Activated CD8-positive, alpha-beta memory T cell treated with anti-CD3 and anti-CD28 coated beads for 48 hours (primary cell): ENCODE data around the gene SORBS1.

Experiments used
- DNase-seq, 3 experiments: peaks; one replicate each; pipeline ENCODE4 v3.0.0-alpha.2; 2020; ENCODE audit warnings: low read depth in 2 of 3, low spot score in 2 of 3

Gene SORBS1

DNA sequence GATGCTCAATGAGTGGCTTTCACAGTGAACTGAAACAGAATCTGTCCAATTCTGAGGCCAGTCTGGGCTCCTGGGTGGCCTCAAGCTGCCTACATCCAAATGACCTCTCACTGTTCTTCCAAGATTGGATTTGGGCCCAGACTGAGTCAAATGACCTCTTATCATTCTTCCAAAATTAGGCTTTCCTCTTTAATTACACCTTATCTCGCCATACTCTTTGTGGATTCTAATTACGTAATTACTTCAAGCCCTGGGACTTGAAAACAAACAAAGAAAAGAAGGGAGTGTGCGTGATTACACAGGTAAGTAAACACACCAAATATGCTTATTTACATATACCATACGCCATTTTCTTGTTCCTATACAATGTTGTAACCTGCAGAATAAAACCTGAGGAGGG, 18.8 kb downstream of the SORBS1 start:
- DNase-seq, result no peak

DNA sequence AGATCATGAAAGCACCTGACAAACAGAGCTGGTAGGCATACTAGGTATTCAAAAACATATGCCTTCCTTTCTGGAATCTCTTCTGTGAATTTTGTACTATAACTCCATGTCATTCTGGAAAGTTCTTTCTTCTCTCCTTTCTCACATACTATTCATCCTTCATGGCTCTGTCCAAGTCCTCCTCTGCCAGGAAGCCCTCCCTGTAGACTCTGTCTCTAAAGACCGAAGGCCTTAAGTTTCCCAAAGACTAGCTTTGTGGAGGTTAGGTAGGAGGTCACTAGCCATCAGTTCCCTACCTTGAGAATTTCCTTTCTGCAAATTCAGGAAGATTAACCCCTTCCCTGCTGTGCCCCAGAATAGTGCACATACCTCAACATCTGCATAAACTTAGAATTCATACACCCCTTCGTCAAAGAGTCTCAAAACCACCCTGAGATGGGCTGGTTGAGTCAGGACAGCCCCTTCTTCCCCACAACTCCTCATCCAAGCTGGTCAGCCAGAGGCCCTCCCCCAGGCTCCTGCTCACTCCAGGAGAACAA, 20.6 kb downstream of the SORBS1 start:
- no peak for DNase-seq

- no peak for DNase-seq
Observed at GRCh38 chr10:95539560-95540284, 21.4 kb downstream of the SORBS1 start.

DNA sequence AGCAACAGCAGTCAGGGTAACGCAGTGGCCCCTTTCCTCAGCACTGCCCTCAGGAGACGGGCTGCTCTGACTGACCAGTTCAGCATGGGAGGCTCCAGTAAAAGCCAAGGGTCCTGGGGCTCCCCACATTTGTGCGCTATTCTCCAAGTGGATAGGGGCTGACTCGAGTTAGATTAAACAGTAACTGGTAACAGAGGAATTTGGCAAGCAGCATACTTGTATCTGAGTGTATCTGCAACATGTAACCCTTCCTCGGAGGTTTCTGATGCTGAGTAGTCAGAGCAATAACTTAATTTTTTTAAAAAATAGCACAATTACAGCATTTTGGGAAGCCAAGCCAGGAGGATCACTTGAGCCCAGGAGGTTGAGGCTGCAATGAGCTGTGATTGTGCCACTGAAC, 22.8 kb downstream of the SORBS1 start:
- no peak for DNase-seq

DNA sequence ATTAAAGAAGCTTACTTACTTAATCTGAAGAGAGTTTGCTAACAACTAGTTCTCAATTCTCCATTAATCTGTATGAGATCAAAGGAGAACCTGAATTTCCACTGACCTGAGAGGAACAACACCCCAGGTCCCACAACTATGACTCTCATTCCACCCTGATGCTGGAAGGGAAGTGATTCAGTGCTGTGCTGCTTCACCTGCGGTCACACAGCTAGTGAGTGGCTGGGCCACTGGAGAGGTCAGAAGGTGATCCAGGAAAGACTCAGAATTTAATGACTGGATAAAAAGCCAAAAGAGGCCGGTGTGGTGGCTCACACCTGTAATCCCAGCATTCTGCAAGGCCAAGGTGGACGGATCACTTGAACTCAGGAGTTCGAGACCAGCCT, 23.6 kb downstream of the SORBS1 start:
- no peak for DNase-seq

- DNase-seq, result no peak
Observed at GRCh38 chr10:95536894-95537541, 24.2 kb downstream of the SORBS1 start.

- no peak for DNase-seq
Observed at GRCh38 chr10:95536017-95536416, 25.2 kb downstream of the SORBS1 start.

DNA sequence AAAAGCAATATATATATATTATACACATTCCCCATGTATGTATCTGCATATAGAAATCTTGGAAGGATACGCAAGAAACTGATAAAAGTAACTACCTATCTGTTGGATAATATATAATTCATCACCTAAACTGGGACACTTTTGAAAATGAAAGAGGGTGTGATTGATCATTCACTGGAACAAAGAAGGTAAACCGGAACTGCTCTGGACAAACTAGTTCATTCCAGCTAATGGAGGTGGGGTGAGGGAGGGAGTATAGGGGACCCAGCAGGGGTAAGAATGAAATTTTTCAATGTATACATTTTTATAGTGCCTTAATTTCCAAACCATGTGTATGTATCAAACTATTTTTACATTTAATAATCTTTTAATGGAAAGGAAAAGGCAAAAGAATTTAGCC, 25.6 kb downstream of the SORBS1 start:
- DNase-seq, result no peak

- no peak for DNase-seq
Observed at GRCh38 chr10:95533590-95533989, 27.6 kb downstream of the SORBS1 start.

DNA sequence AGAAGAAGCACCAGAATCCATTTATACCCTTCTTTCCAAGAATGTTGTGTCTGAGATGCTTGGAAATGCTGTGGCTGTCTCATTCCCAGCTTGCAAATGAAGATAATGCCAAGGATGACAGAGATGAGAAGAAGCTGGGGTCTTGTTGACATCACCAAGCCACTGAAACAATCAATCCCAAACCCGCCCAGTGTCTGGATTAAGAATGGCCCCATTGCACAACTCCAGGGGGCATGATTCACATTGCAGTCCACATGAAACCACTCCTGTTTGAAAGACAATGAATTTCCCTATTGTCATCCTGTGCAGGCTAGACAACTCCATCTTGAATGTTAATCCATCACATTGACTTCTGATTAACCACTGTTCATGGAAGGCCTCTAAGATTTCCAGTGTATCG, 28.6 kb downstream of the SORBS1 start:
- DNase-seq, result no peak

GRCh38 chr10:95531994-95532399, 29.2 kb downstream of the SORBS1 start:
- no peak for DNase-seq

DNA sequence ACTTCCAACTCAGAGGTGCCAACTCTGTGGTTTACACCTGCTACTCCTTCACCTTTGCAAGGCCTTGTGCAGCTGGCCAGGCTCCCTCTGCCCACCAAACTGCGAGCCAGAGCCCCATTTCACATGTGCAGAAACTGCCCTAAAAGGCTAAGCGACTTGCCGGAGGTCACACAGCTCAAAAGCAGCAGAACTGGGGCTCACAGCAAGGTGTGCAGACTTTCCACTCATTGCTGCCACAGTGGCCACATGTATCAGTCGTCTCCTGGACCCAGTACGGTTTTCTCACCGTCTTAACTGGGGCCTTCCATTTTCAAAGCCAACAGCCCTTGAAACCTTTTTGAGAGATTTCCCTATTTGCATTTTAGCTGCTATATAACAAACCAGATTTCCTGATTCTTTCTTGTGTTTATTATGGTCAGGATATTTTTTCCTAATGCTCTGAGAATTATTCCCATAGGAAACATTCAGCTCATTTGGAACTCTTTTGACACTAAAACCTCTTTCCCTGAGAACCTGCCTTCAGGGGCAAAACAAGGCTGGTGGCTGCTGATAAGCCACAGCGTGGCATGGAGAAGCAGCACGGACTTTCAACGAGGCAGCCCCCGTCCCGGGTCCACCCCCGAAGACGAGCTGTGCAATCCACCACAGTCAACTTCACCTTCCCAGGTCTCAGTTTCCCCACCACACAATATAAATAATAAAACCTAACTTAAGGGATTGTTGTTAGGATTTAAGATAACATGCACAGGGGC, 29.9 kb downstream of the SORBS1 start:
- DNase-seq, result no peak

DNA sequence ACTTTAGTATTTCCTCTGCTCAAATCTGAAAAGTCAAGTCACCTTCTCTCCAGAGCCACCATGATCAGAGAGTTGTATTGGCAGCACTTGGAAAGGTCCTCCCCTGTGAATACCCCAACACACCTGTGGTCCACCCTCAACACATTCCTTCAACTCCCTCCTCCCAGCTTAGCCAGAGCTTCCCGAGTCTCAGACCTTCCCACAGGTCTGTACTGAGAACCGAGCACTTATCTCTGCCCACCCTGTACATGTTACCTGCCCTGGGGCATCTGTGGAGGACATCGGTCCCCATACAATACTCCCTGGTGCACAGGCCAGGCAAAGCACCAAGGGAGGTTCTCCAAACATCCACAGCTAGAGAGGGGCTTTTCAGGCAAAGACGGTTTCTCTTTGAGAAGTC, 30.6 kb downstream of the SORBS1 start:
- no peak for DNase-seq

DNA sequence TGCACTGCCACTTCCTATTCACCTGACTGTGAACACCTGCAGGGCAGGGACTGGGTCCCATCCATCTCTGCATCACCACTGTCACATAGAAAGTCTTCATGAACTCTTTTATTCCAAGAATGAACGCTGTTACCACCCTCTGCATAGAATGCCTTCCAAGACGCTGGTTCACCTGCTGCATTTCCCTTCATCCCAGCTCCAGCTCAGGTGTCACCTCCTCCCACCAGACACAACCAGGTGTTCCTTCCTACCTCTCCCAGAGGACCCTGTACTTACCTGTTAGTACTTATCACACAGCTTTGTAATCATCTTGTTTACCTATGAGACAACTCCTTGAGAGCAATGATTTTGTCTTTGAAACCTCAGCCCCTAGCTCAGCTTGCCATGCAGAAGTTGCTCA, 31.1 kb downstream of the SORBS1 start:
- DNase-seq, result no peak

DNA sequence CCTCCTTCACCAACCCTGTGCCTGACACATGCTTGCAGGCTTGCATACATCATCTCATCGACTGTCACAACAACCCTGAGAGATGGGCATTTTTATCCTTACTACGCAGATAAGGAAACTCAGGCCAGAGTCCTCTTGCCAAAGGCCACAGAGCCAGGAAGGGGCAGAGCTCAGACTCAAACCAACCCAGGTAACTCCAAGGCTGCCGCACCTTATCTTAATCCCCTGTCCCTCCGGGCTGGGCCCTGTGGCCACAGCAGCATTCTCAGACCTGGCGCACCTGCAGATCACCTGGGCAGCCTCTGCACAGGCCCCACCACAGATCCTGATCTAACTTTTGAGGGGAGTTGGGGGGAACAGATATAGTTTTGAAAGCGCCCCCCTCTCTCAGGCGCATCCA, 35.1 kb downstream of the SORBS1 start:
- no peak for DNase-seq

DNA sequence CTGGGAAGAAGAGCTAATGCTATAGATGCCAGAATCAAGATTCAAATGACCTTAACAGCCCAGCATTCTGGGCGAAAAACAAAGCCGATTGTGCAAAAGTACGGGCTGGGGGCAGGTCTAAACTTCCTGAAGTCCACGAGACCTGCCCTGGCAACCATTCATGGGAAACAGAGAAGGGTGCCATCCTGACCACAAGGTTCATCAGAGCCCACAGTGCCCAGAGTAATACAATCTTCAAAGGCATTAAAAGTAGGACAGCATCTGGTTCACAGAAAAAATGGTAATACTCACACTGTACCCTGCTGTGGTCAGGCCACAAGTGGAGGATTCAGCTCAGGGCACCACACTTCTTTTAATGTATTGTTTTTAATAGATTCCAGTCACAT, 36.1 kb downstream of the SORBS1 start:
- no peak for DNase-seq

DNA sequence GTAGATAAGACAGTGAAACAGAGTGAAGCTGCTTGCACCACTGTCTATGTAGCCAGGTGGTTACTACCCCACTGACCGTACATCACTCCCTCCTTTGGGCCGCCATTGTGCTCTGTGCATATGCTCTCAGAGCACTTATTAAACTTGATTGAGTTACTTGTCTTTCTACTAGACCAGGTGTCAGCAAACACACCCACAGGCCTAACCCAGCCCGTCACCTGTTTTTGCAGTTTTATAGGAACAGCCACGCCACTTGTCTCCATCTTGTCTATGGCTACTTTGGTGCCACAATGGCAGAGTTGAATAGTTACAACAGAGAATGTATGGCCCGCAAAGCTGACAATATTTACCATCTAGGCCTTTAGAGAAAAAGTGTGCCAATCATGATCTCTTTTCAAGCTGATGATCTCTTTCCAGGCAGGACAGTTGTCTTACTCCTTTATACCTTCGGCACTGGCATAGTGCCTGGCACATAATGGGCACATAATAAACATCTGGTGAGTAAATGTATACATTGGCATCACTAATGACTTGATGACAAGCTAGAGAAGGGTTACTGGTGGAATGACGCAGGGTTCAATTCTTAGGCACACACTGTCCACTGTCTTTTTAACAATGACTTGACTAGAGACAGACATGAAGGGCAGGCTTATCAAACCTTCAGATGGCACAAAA, 36.7 kb downstream of the SORBS1 start:
- DNase-seq, result no peak

DNA sequence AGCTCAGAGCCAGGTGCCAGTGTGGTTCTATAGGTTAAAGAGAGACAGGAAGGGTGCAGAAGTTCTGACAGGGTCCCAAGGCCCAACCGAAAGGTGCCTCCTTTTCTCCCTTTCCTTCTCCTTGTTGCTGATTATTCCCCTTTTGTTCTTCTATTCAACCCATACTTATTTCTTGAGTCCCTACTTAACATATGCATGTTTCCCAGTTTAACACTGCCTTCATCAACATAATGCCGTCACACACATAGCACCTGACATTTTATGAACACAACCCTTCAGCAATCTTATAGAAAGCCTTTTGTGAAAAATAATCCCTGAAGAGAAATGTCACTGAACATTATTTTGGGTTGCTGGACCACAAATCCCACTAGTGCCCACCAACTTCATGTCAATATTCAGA, 39.1 kb downstream of the SORBS1 start:
- no peak for DNase-seq

- no peak for DNase-seq
Observed at GRCh38 chr10:95520617-95521016, 40.6 kb downstream of the SORBS1 start.

GRCh38 chr10:95518455-95519452, 42.4 kb downstream of the SORBS1 start:
- DNase-seq, result no peak
